ENCODE data around the gene CISH. TPM values are rescaled to one million over a fixed set of nuclear protein-coding genes. Genes with fewer than 3 reads are reported as not detected.
A peak's percentile ranks its signal among the peaks of the same experiment; 100 is the strongest.

The CISH gene
- total RNA-seq, 1 experiment from 2014 or later, result 0.26 TPM

GRCh38 chr3:50581459-50581842 lies 30.1 kb downstream of the CISH start:
- Mint-ChIP-seq H3K4me1 (ENCODE audit: insufficient read depth, unreplicated experiment) (peaks cover 13% of the 10 kb centered on the region), H3K36me3 (ENCODE audit: insufficient read depth, unreplicated experiment) (peaks cover 14% of the 10 kb centered on the region), H3K27ac (ENCODE audit: low read depth, unreplicated experiment) (no peak overlapping the region), H3K9me3 (ENCODE audit: unreplicated experiment) (no peaks in the 10 kb centered on the region), H3K27me3 (ENCODE audit: insufficient read depth, unreplicated experiment) (no peaks in the 10 kb centered on the region), H3K4me3 (ENCODE audit: unreplicated experiment) (no peak overlapping the region)
- no TSS peak for BruUV-seq (replicated peaks)
- no peak for TF ChIP-seq CTCF (IDR thresholded peaks at IDR 0.05; ENCODE audit: unreplicated experiment)
- CTCF ChIA-PET, result interaction anchor here (0.6 to 4.3 kb wide), 3 partner anchors 10 to 820 kb away, joined by 3 to 33 read pairs (median 5); no protein-coding TSS in a partner anchor
- intact Hi-C loops (cut with micrococcal nuclease), result no loop called here
- POLR2A ChIA-PET, result interaction anchor here (1.0 kb wide), 1 partner anchor 11 kb away, joined by 4 read pairs; no protein-coding TSS in a partner anchor
- no peak for DNase-seq (ENCODE audit: unreplicated experiment)

GRCh38 chr3:50580683-50581458 lies 30.7 kb downstream of the CISH start:
- no peak overlapping the region for H3K4me3 Mint-ChIP-seq (ENCODE audit: unreplicated experiment)
- intact Hi-C loops (cut with micrococcal nuclease), result no loop called here
- H3K4me1 Mint-ChIP-seq (ENCODE audit: insufficient read depth, unreplicated experiment), result peaks cover 13% of the 10 kb centered on the region
- ChIA-PET CTCF (interaction anchor here (0.6 to 4.3 kb wide), 5 partner anchors 9 to 821 kb away, joined by 3 to 33 read pairs (median 3); partner anchors contain the start of gene MANF), POLR2A (interaction anchor here (1.0 kb wide), 1 partner anchor 12 kb away, joined by 4 read pairs; no protein-coding TSS in a partner anchor)
- no peak for TF ChIP-seq CTCF (IDR thresholded peaks at IDR 0.05; ENCODE audit: unreplicated experiment)
- no peaks in the 10 kb centered on the region for H3K27me3 Mint-ChIP-seq (ENCODE audit: insufficient read depth, unreplicated experiment)
- H3K36me3 Mint-ChIP-seq (ENCODE audit: insufficient read depth, unreplicated experiment), result peaks cover 14% of the 10 kb centered on the region
- no peak for DNase-seq (ENCODE audit: unreplicated experiment)
- no TSS peak for BruUV-seq (replicated peaks)
- no peaks in the 10 kb centered on the region for H3K9me3 Mint-ChIP-seq (ENCODE audit: unreplicated experiment)
- H3K27ac Mint-ChIP-seq (ENCODE audit: low read depth, unreplicated experiment), result no peak overlapping the region

- H3K4me3 Mint-ChIP-seq (ENCODE audit: unreplicated experiment), result no peak overlapping the region
- no peak overlapping the region for H3K27ac Mint-ChIP-seq (ENCODE audit: low read depth, unreplicated experiment)
- H3K9me3 Mint-ChIP-seq (ENCODE audit: unreplicated experiment), result no peaks in the 10 kb centered on the region
- H3K36me3 Mint-ChIP-seq (ENCODE audit: insufficient read depth, unreplicated experiment), result peaks cover 14% of the 10 kb centered on the region
- intact Hi-C loops (cut with micrococcal nuclease), result loop anchor here (10.0 kb wide), 1 partner anchor 77 kb away; no protein-coding TSS in a partner anchor
- no peaks in the 10 kb centered on the region for H3K27me3 Mint-ChIP-seq (ENCODE audit: insufficient read depth, unreplicated experiment)
- ChIA-PET CTCF (interaction anchor here (1.0 to 15.8 kb wide), 2 partner anchors 22 to 36 kb away, joined by 4 to 397 read pairs; partner anchors contain the start of genes CISH and MAPKAPK3), POLR2A (interaction anchor here (0.6 kb wide), 1 partner anchor 455 kb away, joined by 3 read pairs; no protein-coding TSS in a partner anchor)
- BruUV-seq (replicated peaks), result no TSS peak
- no peaks in the 10 kb centered on the region for H3K4me1 Mint-ChIP-seq (ENCODE audit: insufficient read depth, unreplicated experiment)
- no peak for DNase-seq (ENCODE audit: unreplicated experiment)
- no peak for TF ChIP-seq CTCF (IDR thresholded peaks at IDR 0.05; ENCODE audit: unreplicated experiment)
Observed at GRCh38 chr3:50577348-50577747, 34.2 kb downstream of the CISH start.

GRCh38 chr3:50575372-50575771 lies 36.2 kb downstream of the CISH start:
- CTCF ChIA-PET, result interaction anchor here (0.7 to 15.8 kb wide), 4 partner anchors 11 to 814 kb away, joined by 3 to 397 read pairs (median 3); partner anchors contain the start of genes CISH and MAPKAPK3
- TF ChIP-seq CTCF (IDR thresholded peaks at IDR 0.05; ENCODE audit: unreplicated experiment), result no peak
- no peaks in the 10 kb centered on the region for H3K27me3 Mint-ChIP-seq (ENCODE audit: insufficient read depth, unreplicated experiment)
- H3K4me1 Mint-ChIP-seq (ENCODE audit: insufficient read depth, unreplicated experiment), result no peaks in the 10 kb centered on the region
- no peak overlapping the region for H3K27ac Mint-ChIP-seq (ENCODE audit: low read depth, unreplicated experiment)
- intact Hi-C loops (cut with micrococcal nuclease), result loop anchor here (10.0 kb wide), 1 partner anchor 79 kb away; no protein-coding TSS in a partner anchor
- BruUV-seq (replicated peaks), result no TSS peak
- no peaks in the 10 kb centered on the region for H3K9me3 Mint-ChIP-seq (ENCODE audit: unreplicated experiment)
- H3K4me3 Mint-ChIP-seq (ENCODE audit: unreplicated experiment), result no peak overlapping the region
- H3K36me3 Mint-ChIP-seq (ENCODE audit: insufficient read depth, unreplicated experiment), result peaks cover 14% of the 10 kb centered on the region
- peak; percentile 51 for DNase-seq (ENCODE audit: unreplicated experiment)
- POLR2A ChIA-PET, result interaction anchor here (1.0 to 1.2 kb wide), 2 partner anchors 36 to 810 kb away, joined by 3 read pairs; partner anchors contain the start of genes CISH and MANF
